PC-3 (cell line): ENCODE results near the gene PDE6G.

Source experiments
- EZH2 ChIP-seq: fragments of 300-600 bp; sonication (generic); IDR thresholded peaks from one replicate; pipeline ENCODE4 v1.6.1; 2017; ENCODE audit warnings: antibody characterized with exemption, mild to moderate bottlenecking, low read length; ENCODE audit not compliant: unreplicated experiment
- TF ChIP-seq, protein P1 (sequence below): fragments of 300-600 bp; sonication (generic); conservative IDR thresholded peaks from 2 replicates; pipeline ENCODE4 v1.5.1; 2017; ENCODE audit warnings: antibody characterized with exemption, low read depth, mild to moderate bottlenecking, low read length

DNA sequence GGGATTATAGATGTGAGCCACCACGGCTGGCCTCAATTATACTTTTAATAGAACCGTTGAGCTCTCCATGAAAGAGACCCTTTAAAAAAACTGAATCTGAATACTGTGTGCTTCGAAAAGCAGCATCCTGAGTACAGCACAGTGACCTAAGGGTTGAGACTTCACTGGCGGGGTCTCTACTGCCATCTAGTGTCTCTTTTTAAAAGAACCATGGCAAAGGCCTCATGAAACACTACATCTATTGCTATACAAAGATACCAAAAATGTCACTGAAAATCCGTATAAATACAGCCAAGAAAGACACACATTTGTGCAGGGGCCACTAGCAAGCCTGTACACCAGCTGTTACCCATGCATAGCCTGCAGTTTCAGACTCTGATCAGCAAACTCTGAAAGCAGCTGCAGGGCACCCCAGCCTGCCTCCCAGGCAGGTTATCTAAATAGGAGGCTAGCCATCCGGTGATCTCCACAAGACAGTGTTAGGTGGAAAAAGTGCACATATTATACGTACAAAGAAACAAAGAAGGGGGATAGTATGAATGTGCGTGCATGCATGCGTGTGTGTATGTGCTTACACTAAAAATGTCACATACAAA lies 54.7 kb downstream of the PDE6G start:
- TF ChIP-seq, protein P1, sequence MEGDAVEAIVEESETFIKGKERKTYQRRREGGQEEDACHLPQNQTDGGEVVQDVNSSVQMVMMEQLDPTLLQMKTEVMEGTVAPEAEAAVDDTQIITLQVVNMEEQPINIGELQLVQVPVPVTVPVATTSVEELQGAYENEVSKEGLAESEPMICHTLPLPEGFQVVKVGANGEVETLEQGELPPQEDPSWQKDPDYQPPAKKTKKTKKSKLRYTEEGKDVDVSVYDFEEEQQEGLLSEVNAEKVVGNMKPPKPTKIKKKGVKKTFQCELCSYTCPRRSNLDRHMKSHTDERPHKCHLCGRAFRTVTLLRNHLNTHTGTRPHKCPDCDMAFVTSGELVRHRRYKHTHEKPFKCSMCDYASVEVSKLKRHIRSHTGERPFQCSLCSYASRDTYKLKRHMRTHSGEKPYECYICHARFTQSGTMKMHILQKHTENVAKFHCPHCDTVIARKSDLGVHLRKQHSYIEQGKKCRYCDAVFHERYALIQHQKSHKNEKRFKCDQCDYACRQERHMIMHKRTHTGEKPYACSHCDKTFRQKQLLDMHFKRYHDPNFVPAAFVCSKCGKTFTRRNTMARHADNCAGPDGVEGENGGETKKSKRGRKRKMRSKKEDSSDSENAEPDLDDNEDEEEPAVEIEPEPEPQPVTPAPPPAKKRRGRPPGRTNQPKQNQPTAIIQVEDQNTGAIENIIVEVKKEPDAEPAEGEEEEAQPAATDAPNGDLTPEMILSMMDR = peak; percentile 92
- no peak for TF ChIP-seq EZH2
